Posterior cingulate gyrus (tissue), 11 donors: Measurements from ENCODE around the gene PORCN.
"Not testable (repeated sequence)": the region's sequence is repeated elsewhere in the genome, so short reads cannot be mapped to it uniquely, and the experiment has no call there.

Experiments
- DNase-seq, 10 donors: peaks; one replicate each; pipeline versions ENCODE4 v3.0.0 to v3.0.0-alpha.2; 2020 to 2021; ENCODE audit warnings: mixed read lengths in 3 of 10
- intact Hi-C: fragments of 100-400 bp; cut with DNase I; formaldehyde crosslinking; loops from one replicate; pipeline ENCODE4 v1.15.1; 2023

The PORCN gene

GRCh38 chrX:48507246-48507645 lies 1.5 kb upstream of the PORCN start:
- DNase-seq, result no peak
- intact Hi-C loops, result no loop called here

GRCh38 chrX:48509245-48509590 lies 426 bp downstream of the PORCN start:
- no peak for DNase-seq
- intact Hi-C loops, result no loop called here

- DNase-seq, result peak in 1 of 10 donors; percentile 73
- intact Hi-C loops, result no loop called here
Observed at GRCh38 chrX:48509619-48510018, 827 bp downstream of the PORCN start.

- intact Hi-C loops, result no loop called here
Observed at GRCh38 chrX:48511560-48511959, 2.8 kb downstream of the PORCN start.

GRCh38 chrX:48512371-48512935 lies 3.7 kb downstream of the PORCN start:
- intact Hi-C loops, result no loop called here
- DNase-seq, result peak in 1 of 10 donors; percentile 62

More at GRCh38 chrX:48511560-48511959, 2.8 kb downstream of the PORCN start:
- peak in 1 of 10 donors; percentile 59 for DNase-seq

- intact Hi-C loops, result no loop called here
- peak in 1 of 10 donors; percentile 35 for DNase-seq
Observed at GRCh38 chrX:48513670-48514069, 4.9 kb downstream of the PORCN start.

DNA sequence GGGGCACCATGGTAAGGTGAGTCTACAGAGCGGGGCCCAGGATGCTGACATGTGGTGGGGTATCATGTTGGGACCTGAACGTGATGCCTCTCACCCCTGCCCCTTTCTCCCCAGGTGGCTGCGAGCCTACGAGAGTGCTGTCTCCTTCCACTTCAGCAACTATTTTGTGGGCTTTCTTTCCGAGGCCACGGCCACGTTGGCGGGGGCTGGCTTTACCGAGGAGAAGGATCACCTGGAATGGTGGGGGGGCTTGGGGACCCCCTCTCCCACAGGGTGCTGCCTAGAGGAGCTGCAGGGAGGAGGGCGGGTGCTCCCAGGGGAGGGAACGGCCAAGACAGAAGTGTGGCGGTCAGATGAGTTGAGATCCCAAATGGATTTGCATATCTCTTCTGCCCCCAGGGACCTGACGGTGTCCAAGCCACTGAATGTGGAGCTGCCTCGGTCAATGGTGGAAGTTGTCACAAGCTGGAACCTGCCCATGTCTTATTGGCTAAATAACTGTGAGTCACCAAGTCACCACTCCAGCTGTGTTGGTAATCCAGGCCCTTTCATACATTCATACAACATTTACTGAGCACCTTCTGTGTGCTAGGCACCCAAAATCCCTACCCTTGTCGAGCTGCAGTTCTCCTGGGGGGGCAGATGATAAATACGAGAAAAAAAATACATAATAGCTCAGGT lies 5.5 kb downstream of the PORCN start:
- peak in 1 of 10 donors; percentile 76 for DNase-seq
- intact Hi-C loops, result no loop called here

- peak in 1 of 10 donors; percentile 56 for DNase-seq
- intact Hi-C loops, result no loop called here
Observed at GRCh38 chrX:48514868-48515460, 6.2 kb downstream of the PORCN start.

GRCh38 chrX:48515842-48516241 lies 7.0 kb downstream of the PORCN start:
- peak in 1 of 10 donors; percentile 64 for DNase-seq
- intact Hi-C loops, result no loop called here

- intact Hi-C loops, result no loop called here
- DNase-seq, result no peak
Observed at GRCh38 chrX:48516285-48516684, 7.5 kb downstream of the PORCN start.

GRCh38 chrX:48516987-48517386 lies 8.2 kb downstream of the PORCN start:
- peak in 1 of 10 donors; percentile 49 for DNase-seq
- intact Hi-C loops, result no loop called here

DNA sequence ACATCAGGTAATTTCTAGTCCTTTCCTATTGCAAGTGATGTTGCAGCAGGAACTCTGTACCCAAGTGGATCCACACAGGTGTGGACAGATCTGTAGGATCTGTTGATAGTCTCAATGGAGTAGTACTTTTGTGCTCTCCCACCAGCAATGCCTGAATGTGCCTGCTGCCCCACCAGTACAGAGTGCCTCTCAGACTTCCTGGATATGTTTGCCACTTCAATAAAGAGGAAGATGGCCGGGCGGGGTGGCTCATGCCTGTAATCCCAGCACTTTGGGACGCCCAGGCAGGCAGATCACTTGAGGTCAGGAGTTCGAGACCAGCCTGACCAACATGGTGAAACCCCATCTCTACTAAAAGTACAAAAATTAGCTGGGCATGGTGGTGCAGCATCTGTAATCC lies 10.7 kb downstream of the PORCN start:
- intact Hi-C loops, result not testable (repeated sequence)
- peak in 1 of 10 donors; percentile 24 for DNase-seq

GRCh38 chrX:48520455-48520854 lies 11.7 kb downstream of the PORCN start:
- no peak for DNase-seq
- intact Hi-C loops, result no loop called here

- DNase-seq, result peak in 1 of 10 donors; percentile 85
- intact Hi-C loops, result no loop called here
Observed at GRCh38 chrX:48520976-48521352, 12.2 kb downstream of the PORCN start.

DNA sequence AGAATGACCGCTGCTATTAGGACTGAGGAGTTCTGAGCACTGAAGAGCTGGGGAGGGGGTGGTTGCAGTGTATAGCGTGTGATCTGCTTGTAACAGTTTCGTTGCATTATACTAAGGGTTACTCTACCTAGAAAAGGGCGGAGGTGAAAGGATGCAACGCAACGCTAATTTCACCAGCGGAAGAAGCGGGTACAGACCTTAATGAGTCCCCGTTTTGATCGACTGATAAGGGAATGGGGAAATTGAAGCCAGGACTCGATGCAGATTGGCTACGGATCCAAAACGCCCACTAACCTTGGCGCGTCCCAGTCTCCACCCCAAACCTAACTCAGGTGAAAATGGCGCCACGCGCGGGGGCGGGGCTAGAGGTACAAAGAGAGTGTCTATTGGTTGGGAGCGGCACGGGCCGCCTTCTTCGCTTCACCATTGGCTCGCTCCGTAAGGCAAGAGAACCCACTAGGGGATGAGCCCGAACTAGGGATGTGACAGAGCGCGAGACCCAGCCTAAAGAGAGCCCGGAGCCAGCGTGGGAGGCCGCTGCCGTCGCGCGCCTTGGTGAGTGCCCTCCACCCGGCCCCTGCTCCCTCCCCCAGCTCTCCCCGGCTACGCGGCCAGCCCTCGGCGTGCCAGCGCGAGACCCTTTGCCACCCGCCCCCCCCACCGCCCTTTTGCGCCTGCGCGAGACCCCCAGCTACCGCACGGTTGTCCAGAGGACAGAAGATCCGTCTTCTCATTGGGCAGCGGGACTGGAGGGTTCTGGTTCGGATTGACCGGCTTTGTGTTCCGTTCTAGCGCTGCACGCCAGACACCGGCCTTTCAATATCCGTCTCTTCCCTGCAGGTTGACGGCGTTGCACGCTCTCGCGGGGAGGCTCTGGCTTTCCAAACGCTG lies 12.8 kb downstream of the PORCN start, which contains the start of gene EBP:
Gene EBP, plus strand, starts transcription at position 456 of the 891 bp plus-strand sequence. CDS start 1,964 bp downstream, outside the sequence.
- intact Hi-C loops, result no loop called here
- DNase-seq, result peak; percentile 72 to 98 (median 88)

DNA sequence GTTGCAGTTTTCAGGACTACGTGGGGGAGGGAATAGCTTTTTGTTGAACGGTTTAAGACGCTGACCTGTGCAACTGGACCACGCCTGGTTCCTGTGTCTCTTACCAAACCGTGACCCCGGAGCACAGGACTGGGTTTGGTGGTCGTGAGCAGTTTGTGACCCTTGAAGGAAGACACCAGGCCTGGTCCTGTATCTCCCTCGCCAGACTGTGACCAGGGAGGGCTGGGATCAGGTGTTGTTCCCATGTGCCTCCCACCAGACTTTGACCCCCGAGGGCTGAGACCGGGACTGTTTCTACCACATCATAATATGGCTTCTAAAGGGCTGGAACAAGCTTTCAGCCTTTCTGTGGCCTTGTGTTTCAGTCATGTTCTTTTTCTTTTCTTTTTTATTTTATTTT lies 13.5 kb downstream of the PORCN start:
- no peak for DNase-seq
- intact Hi-C loops, result no loop called here

- peak in 1 of 10 donors; percentile 65 for DNase-seq
- intact Hi-C loops, result no loop called here
Observed at GRCh38 chrX:48523682-48524081, 14.9 kb downstream of the PORCN start.

GRCh38 chrX:48525853-48526252 lies 17.1 kb downstream of the PORCN start:
- intact Hi-C loops, result not testable (repeated sequence)
- peak in 2 of 10 donors; percentile 7 to 43 for DNase-seq

GRCh38 chrX:48530736-48531135 lies 21.9 kb downstream of the PORCN start:
- intact Hi-C loops, result no loop called here
- no peak for DNase-seq

DNA sequence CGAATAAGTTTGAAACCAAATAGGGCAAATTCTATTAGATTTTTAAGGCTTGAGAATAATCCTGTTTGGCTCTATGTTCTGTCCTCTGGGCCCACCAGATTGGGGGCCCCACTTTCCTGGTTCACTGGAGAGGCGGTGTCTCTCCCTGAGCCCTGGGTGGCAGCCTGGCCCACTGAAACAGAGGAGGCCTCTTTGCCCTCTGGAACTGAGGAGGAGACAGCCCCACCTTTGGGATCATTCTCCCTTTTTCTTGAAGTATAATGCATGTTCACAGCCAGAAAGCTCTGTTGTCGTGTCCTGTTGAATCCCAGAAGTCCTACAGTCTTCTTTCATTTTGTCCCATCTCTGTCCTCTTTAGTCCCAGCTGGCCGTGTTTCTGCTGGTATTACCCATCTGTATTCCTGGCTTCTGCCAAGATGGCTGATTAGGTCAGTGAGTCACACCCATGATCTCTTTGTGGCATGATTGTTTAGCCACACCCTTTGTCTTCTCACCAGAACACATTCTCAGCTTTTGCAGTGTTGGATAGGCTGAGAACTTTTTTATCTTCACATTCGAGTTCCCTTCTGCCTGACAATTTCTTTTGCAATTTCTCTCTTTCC lies 22.7 kb downstream of the PORCN start:
- peak in 2 of 10 donors; percentile 7 to 66 for DNase-seq
- intact Hi-C loops, result no loop called here
